ENCODE measurements around the gene CCDC92.

- TF ChIP-seq POLR2A (IDR thresholded peaks at IDR 0.05) (no peak), CTCF (IDR thresholded peaks at IDR 0.05) (no peak)
These were observed 36.0 kb upstream of the CCDC92 start for GRCh38 chr12:124008595-124008994.
